ENCODE results near the gene CPD.

DNA sequence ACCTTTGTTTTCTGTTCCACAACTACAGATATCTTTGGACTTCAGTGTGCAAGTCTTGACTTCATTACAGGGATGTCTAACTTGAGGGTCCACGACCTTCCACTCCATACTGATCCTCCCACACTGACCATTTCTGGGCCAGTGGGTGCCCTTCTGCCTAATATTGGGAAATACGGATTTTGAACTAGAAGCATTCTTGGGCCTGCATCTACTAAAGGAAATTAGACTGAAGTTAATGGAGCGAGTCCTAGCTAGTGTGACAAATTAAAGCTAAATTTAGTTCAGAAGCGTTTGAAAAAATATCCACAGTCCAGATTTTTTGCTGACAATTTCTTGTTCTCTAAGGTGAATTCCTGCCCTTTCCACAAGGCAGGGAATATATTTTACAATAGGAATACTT is 34.9 kb upstream of the CPD start:
- TF ChIP-seq CTCF (IDR thresholded peaks at IDR 0.05) (no peak), POLR2AphosphoS5 (IDR thresholded peaks at IDR 0.05) (no peak)

Measured in sigmoid colon (tissue), 4 donors.